ENCODE data around the gene ERCC2. TPM values are rescaled to one million over a fixed set of nuclear protein-coding genes. Genes with fewer than 3 reads are reported as not detected.
A peak's percentile ranks its signal among the peaks of the same experiment; 100 is the strongest.

ERCC2 gene
- total and polyA plus RNA-seq, 2 of the 4 experiments (the other 2 are of a cell fraction): 30.6 to 66.5 TPM

DNA sequence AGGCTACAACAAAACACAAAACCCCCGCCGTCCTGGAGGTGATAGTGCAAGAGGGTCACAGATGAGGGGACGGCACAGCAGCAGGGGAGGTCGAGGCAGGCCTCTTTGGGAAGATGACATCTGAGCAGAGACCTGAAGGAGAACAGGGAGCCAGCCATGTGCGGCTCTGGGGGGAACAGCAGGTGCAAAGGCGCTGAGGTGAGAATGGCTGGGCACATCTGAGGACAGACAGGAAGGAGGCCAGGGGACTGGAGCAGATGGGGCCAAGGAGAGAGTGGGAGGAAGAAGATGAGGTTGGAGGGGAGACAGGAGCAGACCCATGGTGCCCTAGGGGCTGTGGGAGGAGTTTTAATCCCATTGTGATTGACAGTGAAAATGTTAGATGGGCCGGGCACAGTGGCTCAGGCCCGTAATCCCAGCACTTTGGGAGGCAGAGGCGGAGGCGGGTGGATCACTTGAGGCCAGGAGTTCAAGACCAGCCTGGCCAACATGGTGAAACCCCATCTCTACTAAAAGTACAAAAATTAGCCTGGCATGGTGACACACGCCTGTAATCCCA lies 45.9 kb downstream of the ERCC2 start:
- no peak overlapping the region for H2AK9ac ChIP-seq (replicated peaks; ENCODE audit: low read depth, low read length, poor library complexity)
- no peak overlapping the region for H4K5ac ChIP-seq (ENCODE audit: low read depth, low read length)
- no peak overlapping the region for H4K91ac ChIP-seq (ENCODE audit: insufficient read depth, low read depth, low read length)
- intact Hi-C loops (cut with micrococcal nuclease): no loop called here
- no peaks in the 10 kb centered on the region for H3K79me1 ChIP-seq (ENCODE audit: low read depth in 1 of 2, low read length in 2 of 2)
- no peak overlapping the region for H3K23ac ChIP-seq (ENCODE audit: low read depth, low read length)
- no TSS peak for BruUV-seq (replicated peaks)
- no peak overlapping the region for H3K9ac ChIP-seq (ENCODE audit: low read depth, low read length)
- ATAC-seq (ENCODE audit: low read depth) (no peak), DNase-seq (no peak)
- H2BK120ac ChIP-seq (ENCODE audit: low read depth, low read length): no peak overlapping the region
- H3K4me1 ChIP-seq (ENCODE audit: control insufficient read depth, insufficient read depth, low read length): no peaks in the 10 kb centered on the region; the same call in 1 of the 2 replicates
- H2AK5ac ChIP-seq (ENCODE audit: low read depth, low read length): no peak overlapping the region
- H3K56ac ChIP-seq (ENCODE audit: extremely low read depth, insufficient read depth, low read length): no peak overlapping the region
- H3K18ac ChIP-seq (ENCODE audit: low read depth, low read length): no peak overlapping the region
- no peaks in the 10 kb centered on the region for H4K20me1 ChIP-seq (ENCODE audit: insufficient read depth, low read length)
- TF ChIP-seq, protein P1, sequence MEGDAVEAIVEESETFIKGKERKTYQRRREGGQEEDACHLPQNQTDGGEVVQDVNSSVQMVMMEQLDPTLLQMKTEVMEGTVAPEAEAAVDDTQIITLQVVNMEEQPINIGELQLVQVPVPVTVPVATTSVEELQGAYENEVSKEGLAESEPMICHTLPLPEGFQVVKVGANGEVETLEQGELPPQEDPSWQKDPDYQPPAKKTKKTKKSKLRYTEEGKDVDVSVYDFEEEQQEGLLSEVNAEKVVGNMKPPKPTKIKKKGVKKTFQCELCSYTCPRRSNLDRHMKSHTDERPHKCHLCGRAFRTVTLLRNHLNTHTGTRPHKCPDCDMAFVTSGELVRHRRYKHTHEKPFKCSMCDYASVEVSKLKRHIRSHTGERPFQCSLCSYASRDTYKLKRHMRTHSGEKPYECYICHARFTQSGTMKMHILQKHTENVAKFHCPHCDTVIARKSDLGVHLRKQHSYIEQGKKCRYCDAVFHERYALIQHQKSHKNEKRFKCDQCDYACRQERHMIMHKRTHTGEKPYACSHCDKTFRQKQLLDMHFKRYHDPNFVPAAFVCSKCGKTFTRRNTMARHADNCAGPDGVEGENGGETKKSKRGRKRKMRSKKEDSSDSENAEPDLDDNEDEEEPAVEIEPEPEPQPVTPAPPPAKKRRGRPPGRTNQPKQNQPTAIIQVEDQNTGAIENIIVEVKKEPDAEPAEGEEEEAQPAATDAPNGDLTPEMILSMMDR (conservative IDR thresholded peaks at IDR 0.05; ENCODE audit: low read depth, low read length): no peak
- TF ChIP-seq SMC3 (IDR thresholded peaks at IDR 0.05; ENCODE audit: low read depth, low read length) (no peak), NFE2L2 (IDR thresholded peaks at IDR 0.05; ENCODE audit: low read depth, low read length) (no peak), BHLHE40 (IDR thresholded peaks at IDR 0.05; ENCODE audit: low read depth, low read length) (no peak)
- H3K14ac ChIP-seq (replicated peaks; ENCODE audit: low read depth, low read length): no peak overlapping the region
- H3K4ac ChIP-seq (ENCODE audit: low read depth, low read length): no peak overlapping the region
- POLR2A ChIA-PET (ENCODE audit: unreplicated experiment): no interaction called here
- H3K4me2 ChIP-seq (ENCODE audit: low read depth, low read length): no peak overlapping the region
- no peak overlapping the region for H4K8ac ChIP-seq (ENCODE audit: low read depth in 2 of 2, low read length in 2 of 2)
- H3K4me3 ChIP-seq (ENCODE audit: insufficient read depth, low read depth, low read length): no peak overlapping the region
- H3K27ac ChIP-seq (ENCODE audit: insufficient read depth, low read length): no peak overlapping the region
- H2BK15ac ChIP-seq (ENCODE audit: low read depth, low read length): no peak overlapping the region
- no peaks in the 10 kb centered on the region for H3K36me3 ChIP-seq (ENCODE audit: control insufficient read depth, insufficient read depth, low read length)
- H2AFZ ChIP-seq (replicated peaks; ENCODE audit: low read length, poor library complexity): peak overlapping the region; percentile 32
- H3K27me3 ChIP-seq (ENCODE audit: control insufficient read depth, insufficient read depth, low read length): peaks cover 20% of the 10 kb centered on the region; the same call in 1 of the 2 replicates
- WGBS, 2 experiments (ENCODE audit: extremely low coverage in 2 of 2, insufficient read length in 1 of 2): 40% methylated on average over 5 of the region's 11 CpGs; no CpG with 5 or more reads in 1 of the 2 experiments
- H3K9me3 ChIP-seq (ENCODE audit: control insufficient read depth, insufficient read depth, low read length): no peaks in the 10 kb centered on the region
- H2BK20ac ChIP-seq (ENCODE audit: low read depth, low read length): no peak overlapping the region
- in situ Hi-C loops (cut with MboI; ENCODE audit: low sequenced_read_pairs): no loop called here
- no peaks in the 10 kb centered on the region for H3K9me1 ChIP-seq (ENCODE audit: insufficient read depth, low read length)
- no peak overlapping the region for H2BK5ac ChIP-seq (ENCODE audit: low read depth, low read length, poor library complexity, severe bottlenecking)
- CTCF ChIA-PET: no interaction called here
- dilution Hi-C loops (cut with HindIII; ENCODE audit: low sequenced_read_pairs, unreplicated experiment): no loop called here

Data from IMR-90 (cell line).